Mucosa of stomach (tissue), 1 donor: ENCODE data around the gene SMIM7.
"Not testable (repeated sequence)": the region's sequence is repeated elsewhere in the genome, so short reads cannot be mapped to it uniquely, and the experiment has no call there.

ENCODE experiments used
- H3K27me3 ChIP-seq: one replicate; pipeline ENCODE4 v1.7.0; 2013; ENCODE audit warnings: mild to moderate bottlenecking, low read length; ENCODE audit not compliant: control insufficient read depth, insufficient read depth
- H3K36me3 ChIP-seq: one replicate; pipeline ENCODE4 v1.7.0; 2013; ENCODE audit warnings: low read length; ENCODE audit not compliant: control insufficient read depth, insufficient read depth
- H3K4me1 ChIP-seq: one replicate; pipeline ENCODE4 v1.7.0; 2013; ENCODE audit warnings: mild to moderate bottlenecking, low read length; ENCODE audit not compliant: control insufficient read depth, insufficient read depth
- H3K4me3 ChIP-seq: one replicate; pipeline ENCODE4 v1.7.0; 2013; ENCODE audit warnings: low read length
- H3K9ac ChIP-seq: one replicate; pipeline ENCODE4 v1.7.0; 2013; ENCODE audit warnings: mild to moderate bottlenecking, low read length, moderate library complexity
- H3K9me3 ChIP-seq: one replicate; pipeline ENCODE4 v1.7.0; 2013; ENCODE audit warnings: mild to moderate bottlenecking, low read length, moderate library complexity; ENCODE audit not compliant: control insufficient read depth
- donor health status: Pancreatic carcinoma.

Gene SMIM7

DNA sequence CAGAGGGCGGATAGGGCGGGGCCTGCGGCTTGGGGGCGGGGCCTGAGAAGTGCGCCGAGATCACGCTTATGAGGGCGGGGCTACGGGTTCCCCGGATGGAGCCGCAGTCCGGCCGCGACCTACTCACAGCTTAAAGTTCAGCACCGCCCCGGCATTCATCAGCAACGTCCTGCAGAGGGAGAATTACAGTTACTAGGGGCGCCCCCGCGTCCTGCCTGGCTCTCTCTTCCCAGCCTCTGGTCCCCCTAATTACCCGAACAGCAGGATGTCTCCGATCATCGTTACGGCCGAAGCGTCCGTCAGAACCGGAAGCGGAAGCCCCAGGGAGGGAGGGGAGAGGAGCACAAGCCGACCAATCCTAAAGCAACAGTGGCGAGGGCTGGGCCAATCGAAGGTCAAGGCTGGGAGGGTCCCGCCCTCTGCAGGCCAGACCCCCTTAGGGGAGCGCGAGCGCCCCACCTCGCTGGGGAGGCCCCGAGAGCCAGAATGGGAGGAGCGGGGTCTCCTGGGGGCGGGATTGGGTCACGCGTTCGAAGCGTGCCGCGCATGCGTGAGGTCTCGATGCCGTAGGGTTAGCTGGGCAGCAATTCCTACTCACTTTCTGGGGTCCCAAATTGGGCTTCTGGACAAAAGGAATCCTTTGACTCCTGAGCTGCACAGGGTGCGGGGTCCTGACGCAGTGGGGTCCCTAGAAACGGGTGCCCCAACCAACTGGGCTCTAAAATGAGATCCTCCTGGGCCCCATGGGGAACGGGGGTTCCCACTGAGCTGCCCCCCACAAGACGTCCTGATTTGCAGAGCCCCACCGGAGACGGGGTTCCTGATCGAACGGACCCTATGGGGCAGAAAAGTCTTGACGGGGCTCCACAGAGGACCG is at the start of gene SMIM7:
SMIM7 (minus strand) TSS at position 313 of the 877 bp plus-strand sequence; CDS start at position 279, 34 bp downstream.
- peak within 1 kb of the TSS; percentile 68 for H3K4me3 ChIP-seq
- H3K9ac ChIP-seq = peak within 1 kb of the TSS; percentile 77
- H3K27me3 ChIP-seq = no peaks in the 10 kb centered on the region
- no peaks in the 10 kb centered on the region for H3K36me3 ChIP-seq
- H3K9me3 ChIP-seq = no peaks in the 10 kb centered on the region
- H3K4me1 ChIP-seq = peaks cover 25% of the 10 kb centered on the region

DNA sequence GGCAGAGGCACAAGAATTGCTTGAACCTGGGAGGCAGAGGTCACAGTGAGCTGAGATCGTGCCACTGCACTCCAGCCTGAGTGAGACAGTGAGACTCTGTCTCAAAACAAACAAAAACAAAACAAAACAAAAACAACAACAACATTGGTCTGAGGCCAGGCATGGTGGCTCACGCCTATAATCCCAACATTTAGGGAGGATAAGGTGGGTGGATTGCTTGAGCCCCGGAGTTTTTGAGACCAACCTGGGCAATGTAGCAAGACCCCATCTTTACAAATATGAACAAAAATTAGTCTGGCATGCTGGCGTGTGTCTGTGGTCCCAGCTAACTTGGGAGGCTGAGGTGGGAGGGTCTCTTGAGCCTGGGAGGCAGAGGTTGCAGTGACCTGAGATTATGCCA is 43.7 kb upstream of the SMIM7 start:
- Histone ChIP-seq H3K4me3 (no peak overlapping the region), H3K36me3 (no peaks in the 10 kb centered on the region), H3K27me3 (no peaks in the 10 kb centered on the region), H3K9ac (no peak overlapping the region), H3K9me3 (no peaks in the 10 kb centered on the region), H3K4me1 (no peaks in the 10 kb centered on the region)

DNA sequence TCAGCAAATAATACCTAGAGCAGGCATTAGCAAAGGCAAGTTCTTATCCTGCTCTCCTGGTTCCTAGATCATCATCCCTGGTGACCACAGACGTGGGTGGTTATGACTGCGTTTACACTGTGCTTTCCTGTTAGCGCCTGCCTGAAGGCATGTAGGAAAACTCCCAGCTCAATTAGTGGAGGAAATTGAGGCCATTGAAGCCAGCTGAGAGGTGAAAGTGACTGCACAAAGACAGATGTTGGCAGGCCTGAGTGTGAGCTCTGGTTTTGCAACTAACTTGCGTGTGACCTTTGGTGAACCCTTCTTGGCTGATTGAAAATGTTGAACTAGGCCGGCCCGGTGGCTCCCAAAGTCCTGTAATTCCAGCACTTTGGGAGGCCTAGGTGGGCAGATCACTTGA is 42.2 kb upstream of the SMIM7 start:
- no peaks in the 10 kb centered on the region for H3K9me3 ChIP-seq
- H3K4me3 ChIP-seq = no peak overlapping the region
- H3K4me1 ChIP-seq = no peaks in the 10 kb centered on the region
- no peaks in the 10 kb centered on the region for H3K36me3 ChIP-seq
- H3K27me3 ChIP-seq = no peaks in the 10 kb centered on the region
- H3K9ac ChIP-seq = no peak overlapping the region

DNA sequence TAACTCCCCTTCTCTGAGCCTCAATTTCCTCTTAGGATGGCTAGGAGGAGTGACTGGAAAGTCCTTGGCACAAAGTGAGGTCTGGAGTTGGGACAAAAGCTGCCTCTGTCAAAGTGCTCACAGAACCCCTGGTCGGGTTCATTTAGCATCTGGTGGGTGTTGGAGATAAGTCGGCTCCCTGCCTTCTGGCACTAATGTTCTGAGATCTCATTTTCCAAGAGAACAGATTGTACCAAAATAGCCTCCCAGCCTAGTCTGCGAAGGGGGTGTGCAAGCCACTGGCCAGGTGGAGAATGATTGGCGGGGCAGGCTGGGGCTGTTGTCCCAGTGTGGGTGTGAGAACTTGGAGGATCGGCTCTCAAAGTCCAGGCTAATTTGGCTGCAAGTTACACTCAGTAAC is 39.0 kb upstream of the SMIM7 start:
- Histone ChIP-seq H3K4me3 (no peak overlapping the region), H3K9ac (no peak overlapping the region), H3K27me3 (no peaks in the 10 kb centered on the region), H3K9me3 (no peaks in the 10 kb centered on the region), H3K36me3 (no peaks in the 10 kb centered on the region), H3K4me1 (no peaks in the 10 kb centered on the region)

DNA sequence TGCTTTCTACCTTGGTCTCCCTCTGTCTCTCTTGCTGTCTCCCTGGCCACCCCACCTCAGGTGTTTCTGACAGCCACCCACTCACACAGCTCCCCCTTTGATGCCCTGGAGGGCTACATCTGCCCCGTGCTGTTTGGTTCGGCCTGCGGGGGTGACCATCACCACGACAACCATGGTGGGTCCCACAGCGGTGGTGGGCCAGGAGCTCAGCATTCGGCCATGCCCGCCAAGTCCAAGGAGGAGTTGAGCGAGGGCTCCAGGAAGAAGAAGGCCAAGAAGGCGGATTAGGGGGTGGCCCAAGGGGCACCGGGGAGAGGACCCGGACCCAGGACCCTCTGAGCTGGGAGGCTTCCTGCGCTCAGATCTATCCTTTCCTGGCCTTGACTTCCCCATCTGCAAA is 28.1 kb upstream of the SMIM7 start:
- Histone ChIP-seq H3K4me1 (peaks cover 6% of the 10 kb centered on the region), H3K27me3 (no peaks in the 10 kb centered on the region), H3K9ac (no peak overlapping the region), H3K9me3 (no peaks in the 10 kb centered on the region), H3K36me3 (no peaks in the 10 kb centered on the region), H3K4me3 (no peak overlapping the region)

DNA sequence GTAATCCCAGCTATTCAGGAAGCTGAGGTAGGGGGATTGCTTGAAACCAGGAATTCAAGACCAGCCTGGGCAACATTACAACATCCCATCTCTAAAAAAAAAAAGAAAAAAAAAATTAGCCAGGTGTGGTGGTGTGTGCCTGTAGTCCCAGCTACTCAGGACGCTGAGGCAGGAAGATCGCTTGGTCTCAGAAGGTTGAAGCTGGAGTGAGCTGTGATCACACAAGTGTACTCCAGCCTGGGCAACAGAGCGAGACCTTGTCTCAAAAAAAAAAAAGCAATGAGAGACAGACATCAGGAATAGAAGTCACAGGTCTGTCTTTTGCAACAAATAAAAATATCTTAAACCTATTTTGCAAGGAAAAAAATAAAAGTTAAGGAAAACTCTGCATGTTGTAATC is 24.3 kb upstream of the SMIM7 start:
- Histone ChIP-seq H3K36me3 (no peaks in the 10 kb centered on the region), H3K4me1 (peaks cover 6% of the 10 kb centered on the region), H3K27me3 (no peaks in the 10 kb centered on the region), H3K4me3 (no peak overlapping the region), H3K9me3 (no peaks in the 10 kb centered on the region), H3K9ac (no peak overlapping the region)

DNA sequence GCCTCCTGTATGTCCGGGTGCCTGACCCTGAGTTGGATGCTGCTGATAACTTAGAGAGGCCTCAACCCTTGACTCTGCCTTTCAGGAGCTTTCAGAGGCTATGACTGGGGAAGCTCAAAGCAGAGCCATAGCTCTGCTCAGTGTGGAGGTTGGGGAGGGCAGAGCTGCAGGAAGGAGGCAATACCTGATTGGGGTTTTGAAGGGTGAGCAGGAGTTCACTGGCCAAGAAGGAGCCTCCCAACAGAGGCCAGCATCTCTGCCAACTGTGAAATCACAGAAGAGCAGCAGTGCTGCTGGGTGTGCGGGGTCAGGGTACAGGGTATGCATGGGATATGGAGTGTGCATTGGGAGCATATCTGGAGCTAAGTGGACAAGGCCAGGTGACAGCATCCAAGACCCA is 22.6 kb upstream of the SMIM7 start:
- Histone ChIP-seq H3K9ac (no peak overlapping the region), H3K36me3 (no peaks in the 10 kb centered on the region), H3K4me3 (no peak overlapping the region), H3K9me3 (no peaks in the 10 kb centered on the region), H3K27me3 (no peaks in the 10 kb centered on the region), H3K4me1 (peaks cover 6% of the 10 kb centered on the region)

DNA sequence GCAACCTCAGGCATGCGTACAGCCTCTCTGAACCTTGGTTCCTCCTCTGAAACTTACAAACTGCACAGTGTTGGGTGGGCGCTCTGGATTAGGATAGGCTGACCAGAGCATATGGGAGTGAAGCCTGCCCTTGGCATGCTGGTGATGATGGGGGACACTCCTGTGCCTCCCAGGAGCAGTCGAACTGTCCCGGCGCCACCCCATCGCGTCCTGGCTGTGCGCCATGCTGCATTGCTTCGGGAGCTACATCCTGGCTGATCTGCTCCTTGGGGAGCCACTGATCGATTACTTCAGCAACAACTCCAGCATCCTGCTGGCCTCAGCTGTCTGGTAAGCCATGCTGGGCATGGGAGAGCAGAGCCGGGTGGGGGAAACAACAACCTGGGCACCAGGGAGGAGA is 19.9 kb upstream of the SMIM7 start:
- Histone ChIP-seq H3K4me3 (no peak overlapping the region), H3K9ac (no peak overlapping the region), H3K4me1 (no peaks in the 10 kb centered on the region), H3K27me3 (no peaks in the 10 kb centered on the region), H3K36me3 (no peaks in the 10 kb centered on the region), H3K9me3 (no peaks in the 10 kb centered on the region)

DNA sequence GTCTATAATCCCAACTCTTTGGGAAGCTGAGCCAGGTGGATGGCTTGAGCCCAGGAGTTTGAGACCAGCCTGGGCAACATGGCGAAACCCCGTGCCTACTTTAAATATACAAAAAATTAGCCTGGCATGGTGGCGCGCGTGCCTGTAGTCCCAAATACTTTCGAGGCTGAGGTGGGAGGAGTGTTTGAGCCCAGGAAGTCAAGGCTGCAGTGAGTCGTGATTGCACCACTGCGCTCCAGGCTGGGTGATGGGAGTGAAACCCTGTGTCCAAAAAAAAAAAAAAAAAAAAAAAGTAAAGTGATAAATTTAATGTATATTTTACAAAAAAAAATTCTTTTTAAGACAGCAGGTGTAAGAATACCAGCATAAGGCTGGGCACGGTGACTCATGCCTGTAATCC is 18.6 kb upstream of the SMIM7 start:
- no peak overlapping the region for H3K9ac ChIP-seq
- H3K36me3 ChIP-seq = no peaks in the 10 kb centered on the region

DNA sequence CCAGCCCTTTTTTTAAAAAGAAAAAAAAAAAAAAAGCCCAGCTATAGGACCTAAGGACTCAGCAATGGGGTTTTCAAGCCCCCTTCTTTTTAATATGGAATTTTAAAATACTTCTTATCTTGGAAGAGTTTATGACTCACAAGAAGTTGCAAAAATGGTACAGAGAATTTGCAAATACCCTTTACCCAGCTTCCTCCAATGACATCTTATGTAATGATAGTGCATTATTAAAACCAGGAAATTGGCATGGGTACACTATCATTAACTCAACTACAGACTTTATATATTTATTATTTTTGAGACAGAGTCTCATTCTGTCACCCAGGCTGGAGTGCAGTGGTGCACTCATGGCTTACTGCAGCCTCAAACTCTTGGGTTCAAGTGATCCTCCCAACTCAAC is 17.1 kb upstream of the SMIM7 start:
- Histone ChIP-seq H3K4me3 (no peak overlapping the region), H3K9ac (no peak overlapping the region), H3K27me3 (no peaks in the 10 kb centered on the region), H3K36me3 (no peaks in the 10 kb centered on the region), H3K9me3 (no peaks in the 10 kb centered on the region), H3K4me1 (no peaks in the 10 kb centered on the region)

More for the DNA sequence above, 18.6 kb upstream of the SMIM7 start:
- H3K4me1 ChIP-seq = no peaks in the 10 kb centered on the region
- H3K27me3 ChIP-seq = no peaks in the 10 kb centered on the region
- no peak overlapping the region for H3K4me3 ChIP-seq
- no peaks in the 10 kb centered on the region for H3K9me3 ChIP-seq

DNA sequence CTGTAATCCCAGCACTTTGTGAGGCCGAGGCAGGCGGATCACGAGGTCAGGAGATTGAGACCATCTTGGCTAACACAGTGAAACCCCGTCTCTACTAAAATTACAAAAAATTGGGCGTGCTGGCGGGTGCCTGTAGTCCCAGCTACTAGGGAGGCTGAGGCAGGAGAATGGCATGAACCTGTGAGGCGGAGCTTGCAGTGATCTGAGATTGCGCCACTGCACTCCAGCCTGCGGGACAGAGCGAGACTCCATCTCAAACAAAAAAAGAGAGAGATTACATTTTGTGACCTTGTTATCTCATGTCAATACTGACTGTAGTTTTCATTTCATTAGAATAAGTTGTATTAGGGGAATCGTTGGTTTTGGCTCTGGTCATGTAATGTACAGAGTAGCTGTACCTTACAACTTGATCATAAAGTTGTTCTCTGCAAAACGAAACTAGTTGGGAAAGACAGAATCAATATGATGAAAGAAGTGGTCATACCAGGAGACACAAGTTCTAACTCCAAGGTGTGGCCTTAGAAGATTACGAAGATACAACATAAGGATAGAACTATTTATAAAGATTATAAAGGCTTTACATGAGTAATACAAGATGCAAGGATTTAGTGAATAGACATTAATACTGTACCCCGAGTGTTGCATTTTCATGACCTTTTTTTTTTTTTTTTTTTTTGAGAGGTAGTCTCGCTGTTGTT is 16.3 kb upstream of the SMIM7 start:
- no peaks in the 10 kb centered on the region for H3K36me3 ChIP-seq
- no peaks in the 10 kb centered on the region for H3K4me1 ChIP-seq
- no peak overlapping the region for H3K9ac ChIP-seq
- H3K27me3 ChIP-seq = no peaks in the 10 kb centered on the region
- no peaks in the 10 kb centered on the region for H3K9me3 ChIP-seq
- no peak overlapping the region for H3K4me3 ChIP-seq

DNA sequence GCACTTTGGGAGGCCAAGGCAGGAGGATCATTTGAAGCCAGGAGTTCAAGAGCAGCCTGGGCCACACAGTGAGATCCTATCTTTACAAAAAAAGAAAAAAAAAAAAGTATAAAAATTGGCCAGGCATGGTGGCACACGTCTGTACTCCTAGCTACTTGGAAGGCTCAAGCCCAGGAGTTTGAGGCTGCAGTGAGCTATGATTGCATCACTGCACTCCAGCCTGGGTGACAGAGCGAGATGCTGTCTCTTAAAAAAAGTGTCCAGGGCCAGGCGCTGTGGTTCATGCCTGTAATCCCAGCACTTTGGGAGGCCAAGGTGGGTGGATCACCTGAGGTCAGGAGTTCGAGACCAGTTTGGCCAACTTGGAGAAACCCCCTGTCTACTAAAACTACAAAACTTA is 13.9 kb upstream of the SMIM7 start:
- H3K27me3 ChIP-seq, H3K36me3 ChIP-seq, H3K4me3 ChIP-seq, H3K9me3 ChIP-seq, H3K9ac ChIP-seq, H3K4me1 ChIP-seq: not testable (repeated sequence)
